ENCODE measurements around the gene LYZL6.
"Not testable (repeated sequence)": the region's sequence is repeated elsewhere in the genome, so short reads cannot be mapped to it uniquely, and the experiment has no call there.

DNA sequence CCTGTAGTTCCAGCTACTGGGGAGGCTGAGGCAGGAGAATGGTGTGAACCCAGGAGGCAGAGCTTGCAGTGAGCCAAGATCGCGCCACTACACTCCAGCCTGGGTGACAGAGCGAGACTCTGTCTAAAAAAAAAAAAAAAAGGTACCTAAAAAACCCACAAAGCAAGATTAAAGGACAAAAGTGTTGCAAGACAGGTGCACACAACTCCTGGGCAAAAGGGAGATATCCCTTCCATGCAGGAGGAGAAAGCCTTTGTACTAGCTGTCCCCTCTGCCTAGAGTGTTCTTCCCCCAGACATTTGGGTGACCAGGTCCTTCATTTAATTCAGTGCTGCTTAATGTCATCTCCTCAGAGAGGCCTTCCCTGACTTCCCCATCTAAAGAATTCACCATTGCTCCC is 5.0 kb downstream of the LYZL6 start:
- TF ChIP-seq POLR2A (IDR thresholded peaks at IDR 0.05; ENCODE audit: low read depth, low read length); TAF1 (IDR thresholded peaks at IDR 0.05; ENCODE audit: borderline replicate concordance, low read depth, low read length); POLR2AphosphoS5 (IDR thresholded peaks at IDR 0.05; ENCODE audit: low read depth, low read length): not testable (repeated sequence)

Measured in GM12892 (cell line).